Ishikawa (cell line): ENCODE data around the gene ACOX2.
A peak's percentile ranks its signal among the peaks of the same experiment; 100 is the strongest.

Experiments
- CEBPB ChIP-seq: IDR thresholded peaks from 2 replicates; pipeline ENCODE4 v1.6.1; 2012
- CREB1 ChIP-seq: IDR thresholded peaks from 2 replicates; pipeline ENCODE4 v1.6.1; 2012; ENCODE audit warnings: low read depth
- EGR1 ChIP-seq: IDR thresholded peaks from 2 replicates; pipeline ENCODE4 v1.6.1; 2012
- EP300 ChIP-seq: IDR thresholded peaks from 2 replicates; pipeline ENCODE4 v1.6.1; 2012; ENCODE audit warnings: borderline replicate concordance
- FOXM1 ChIP-seq: IDR thresholded peaks from 2 replicates; pipeline ENCODE4 v1.6.1; 2012; ENCODE audit warnings: low read depth, borderline replicate concordance
- NFIC ChIP-seq: IDR thresholded peaks from 2 replicates; pipeline ENCODE4 v1.6.1; 2012
- RAD21 ChIP-seq: IDR thresholded peaks from 2 replicates; pipeline ENCODE4 v1.6.1; 2012; ENCODE audit warnings: low read depth
- TAF1 ChIP-seq: IDR thresholded peaks from 2 replicates; pipeline ENCODE4 v1.6.1; 2012; ENCODE audit warnings: low read depth, mild to moderate bottlenecking
- TCF12 ChIP-seq: IDR thresholded peaks from 2 replicates; pipeline ENCODE4 v1.6.1; 2012; ENCODE audit warnings: low read depth
- TEAD4 ChIP-seq: IDR thresholded peaks from 2 replicates; pipeline ENCODE4 v1.6.1; 2012
- YY1 ChIP-seq: IDR thresholded peaks from 2 replicates; pipeline ENCODE4 v1.6.1; 2012; ENCODE audit warnings: low read depth
- ZBTB7A ChIP-seq: IDR thresholded peaks from 2 replicates; pipeline ENCODE4 v1.6.1; 2012; ENCODE audit warnings: low read depth
- TF ChIP-seq, protein P1 (sequence below): IDR thresholded peaks from 2 replicates; pipeline ENCODE4 v1.6.1; 2012
- TF ChIP-seq, protein P2 (sequence below): IDR thresholded peaks from 2 replicates; pipeline ENCODE4 v1.6.1; 2012; ENCODE audit warnings: low read depth, mild to moderate bottlenecking
- TF ChIP-seq, protein P3 (sequence below): IDR thresholded peaks from 2 replicates; pipeline ENCODE4 v1.6.1; 2012

The ACOX2 gene

DNA sequence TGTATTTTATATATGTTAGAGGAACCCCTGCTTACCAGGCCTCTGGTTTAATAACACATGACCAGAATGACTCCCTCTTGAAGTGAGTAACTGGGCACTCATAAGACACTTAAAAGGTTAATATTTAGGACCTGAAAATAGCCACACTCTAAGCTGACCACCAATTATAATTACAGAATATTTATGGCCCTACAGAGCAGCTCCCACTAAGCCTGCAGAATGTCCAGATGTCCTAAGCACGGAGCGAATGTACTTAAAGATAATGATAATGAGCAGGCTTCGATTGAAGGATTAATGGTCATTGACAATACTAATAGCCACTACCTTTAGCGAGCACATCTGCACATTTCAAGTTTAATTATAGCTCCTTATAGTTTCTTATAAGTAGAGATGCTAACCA is 67.9 kb downstream of the ACOX2 start:
- TF ChIP-seq RAD21 (no peak), FOXM1 (no peak), EGR1 (no peak)

DNA sequence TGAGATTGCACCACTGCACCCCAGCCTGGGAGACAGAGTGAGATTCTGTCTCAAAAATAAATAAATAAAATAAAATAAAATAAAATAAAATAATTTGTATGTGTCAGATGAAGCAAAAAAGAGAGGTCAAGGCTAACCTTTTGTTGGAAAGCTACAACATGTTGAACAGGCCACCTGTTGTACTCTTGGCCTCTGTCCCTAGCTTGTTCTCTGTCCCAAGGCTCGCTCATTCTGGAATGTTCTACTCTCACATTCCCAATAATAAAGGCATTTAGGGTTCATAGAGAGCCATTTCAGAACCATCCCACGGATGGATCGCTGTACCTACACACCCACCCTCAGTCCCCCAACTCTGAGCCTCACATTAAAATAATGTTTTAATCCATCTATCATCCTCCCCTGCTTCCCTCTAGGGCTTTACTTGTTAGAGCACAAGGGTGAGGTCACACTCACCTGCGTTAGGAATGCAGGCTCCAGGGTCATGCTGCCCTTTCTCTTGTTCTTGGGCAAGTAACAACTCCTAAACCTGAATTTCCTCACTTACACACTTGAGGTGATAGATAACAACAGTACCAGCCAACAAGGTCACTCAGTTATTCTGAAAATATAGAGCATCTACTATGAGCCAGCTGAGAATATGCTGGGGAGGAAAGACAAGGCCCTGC is 70.0 kb downstream of the ACOX2 start:
- TF ChIP-seq, protein P1, sequence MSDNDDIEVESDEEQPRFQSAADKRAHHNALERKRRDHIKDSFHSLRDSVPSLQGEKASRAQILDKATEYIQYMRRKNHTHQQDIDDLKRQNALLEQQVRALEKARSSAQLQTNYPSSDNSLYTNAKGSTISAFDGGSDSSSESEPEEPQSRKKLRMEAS: no peak
- no peak for TF ChIP-seq EGR1

DNA sequence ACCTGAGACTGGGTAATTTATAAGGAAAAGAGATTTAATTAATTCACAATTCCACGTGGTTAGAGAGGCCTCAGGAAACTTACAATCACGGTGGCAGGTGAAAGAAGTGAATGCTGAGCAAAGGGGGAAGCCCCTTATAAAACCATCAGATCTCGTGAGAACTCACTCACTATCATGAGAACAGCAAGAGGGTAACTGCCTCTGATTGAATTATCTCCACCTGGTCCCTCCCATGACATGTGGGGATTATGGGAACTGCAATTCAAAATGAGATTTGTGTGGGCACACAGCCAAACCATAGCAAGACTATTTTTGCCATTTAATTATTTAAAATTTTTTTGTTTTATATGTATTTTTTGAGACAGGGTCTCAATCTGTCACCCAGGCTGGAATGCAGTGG is 72.1 kb downstream of the ACOX2 start:
- no peak for TF ChIP-seq TCF12
- TF ChIP-seq TAF1: no peak
- no peak for TF ChIP-seq YY1
- TF ChIP-seq TEAD4: no peak
- TF ChIP-seq, protein P2, sequence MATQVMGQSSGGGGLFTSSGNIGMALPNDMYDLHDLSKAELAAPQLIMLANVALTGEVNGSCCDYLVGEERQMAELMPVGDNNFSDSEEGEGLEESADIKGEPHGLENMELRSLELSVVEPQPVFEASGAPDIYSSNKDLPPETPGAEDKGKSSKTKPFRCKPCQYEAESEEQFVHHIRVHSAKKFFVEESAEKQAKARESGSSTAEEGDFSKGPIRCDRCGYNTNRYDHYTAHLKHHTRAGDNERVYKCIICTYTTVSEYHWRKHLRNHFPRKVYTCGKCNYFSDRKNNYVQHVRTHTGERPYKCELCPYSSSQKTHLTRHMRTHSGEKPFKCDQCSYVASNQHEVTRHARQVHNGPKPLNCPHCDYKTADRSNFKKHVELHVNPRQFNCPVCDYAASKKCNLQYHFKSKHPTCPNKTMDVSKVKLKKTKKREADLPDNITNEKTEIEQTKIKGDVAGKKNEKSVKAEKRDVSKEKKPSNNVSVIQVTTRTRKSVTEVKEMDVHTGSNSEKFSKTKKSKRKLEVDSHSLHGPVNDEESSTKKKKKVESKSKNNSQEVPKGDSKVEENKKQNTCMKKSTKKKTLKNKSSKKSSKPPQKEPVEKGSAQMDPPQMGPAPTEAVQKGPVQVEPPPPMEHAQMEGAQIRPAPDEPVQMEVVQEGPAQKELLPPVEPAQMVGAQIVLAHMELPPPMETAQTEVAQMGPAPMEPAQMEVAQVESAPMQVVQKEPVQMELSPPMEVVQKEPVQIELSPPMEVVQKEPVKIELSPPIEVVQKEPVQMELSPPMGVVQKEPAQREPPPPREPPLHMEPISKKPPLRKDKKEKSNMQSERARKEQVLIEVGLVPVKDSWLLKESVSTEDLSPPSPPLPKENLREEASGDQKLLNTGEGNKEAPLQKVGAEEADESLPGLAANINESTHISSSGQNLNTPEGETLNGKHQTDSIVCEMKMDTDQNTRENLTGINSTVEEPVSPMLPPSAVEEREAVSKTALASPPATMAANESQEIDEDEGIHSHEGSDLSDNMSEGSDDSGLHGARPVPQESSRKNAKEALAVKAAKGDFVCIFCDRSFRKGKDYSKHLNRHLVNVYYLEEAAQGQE: no peak
- TF ChIP-seq NFIC: no peak

DNA sequence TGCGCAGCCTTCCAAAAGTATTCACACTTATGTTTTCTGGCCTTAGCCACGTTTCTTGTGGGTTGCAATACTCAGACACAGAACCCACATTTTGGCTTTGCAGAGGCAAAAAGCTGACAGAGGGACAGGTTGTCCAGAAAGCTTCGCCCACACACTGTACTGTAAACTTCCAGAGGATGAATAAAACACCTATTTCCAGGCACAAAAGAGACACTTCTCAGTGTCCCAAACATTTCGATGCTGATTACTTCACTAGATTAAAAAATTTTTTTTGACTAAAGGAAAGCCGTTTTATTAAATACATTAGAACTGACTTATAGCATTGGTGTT is 73.1 kb downstream of the ACOX2 start:
- TF ChIP-seq, protein P3, sequence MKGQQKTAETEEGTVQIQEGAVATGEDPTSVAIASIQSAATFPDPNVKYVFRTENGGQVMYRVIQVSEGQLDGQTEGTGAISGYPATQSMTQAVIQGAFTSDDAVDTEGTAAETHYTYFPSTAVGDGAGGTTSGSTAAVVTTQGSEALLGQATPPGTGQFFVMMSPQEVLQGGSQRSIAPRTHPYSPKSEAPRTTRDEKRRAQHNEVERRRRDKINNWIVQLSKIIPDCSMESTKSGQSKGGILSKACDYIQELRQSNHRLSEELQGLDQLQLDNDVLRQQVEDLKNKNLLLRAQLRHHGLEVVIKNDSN: no peak
- TF ChIP-seq EP300 (no peak), NFIC (no peak), RAD21 (no peak), FOXM1 (no peak), TCF12 (no peak), CREB1 (no peak), TEAD4 (no peak), CEBPB (no peak), YY1 (no peak), TAF1 (no peak), ZBTB7A (no peak), EGR1 (no peak)
- TF ChIP-seq, protein P2: no peak
- TF ChIP-seq, protein P1: no peak

DNA sequence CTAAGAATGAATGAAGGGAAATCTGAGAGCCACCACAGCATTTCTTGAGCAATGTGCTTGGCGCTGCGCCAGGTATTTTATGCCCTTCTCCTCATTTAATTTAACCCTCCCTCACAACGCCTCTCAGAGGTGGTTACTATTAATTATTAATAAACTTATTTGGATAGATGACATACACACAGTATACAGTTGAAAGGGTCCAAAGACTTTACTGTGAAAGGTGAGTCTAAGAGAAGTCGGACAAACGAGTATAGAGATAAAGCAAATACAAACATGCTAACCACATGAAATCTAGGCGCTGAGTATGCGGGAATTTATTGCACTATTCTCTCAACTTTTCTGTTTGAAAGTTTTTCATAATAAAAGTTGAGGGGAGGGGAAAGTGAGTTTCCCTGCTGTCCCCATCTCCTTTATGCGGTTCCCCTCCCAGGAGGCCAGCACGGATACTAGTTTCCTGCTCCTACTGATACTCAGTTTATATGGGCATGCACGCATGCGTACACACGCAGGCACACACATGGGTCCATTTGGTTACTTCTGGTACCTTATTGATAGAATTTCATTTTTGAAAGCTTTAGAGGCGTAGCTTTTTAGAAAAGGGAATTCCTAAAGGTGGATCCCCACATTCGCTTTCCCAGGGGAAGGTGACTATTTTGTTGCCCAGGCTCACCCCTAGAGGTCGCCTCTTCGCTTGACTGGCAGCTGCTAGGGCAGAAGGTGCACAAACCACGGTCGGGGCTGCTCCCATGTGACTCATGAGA is 73.6 kb downstream of the ACOX2 start:
- TF ChIP-seq TAF1: no peak
- TF ChIP-seq TCF12: no peak
- TF ChIP-seq EP300: no peak
- TF ChIP-seq TEAD4: 0 out of 2 replicates have a peak, but pooled peaks have one; percentile 28
- no peak for TF ChIP-seq FOXM1
- TF ChIP-seq, protein P2: no peak
- no peak for TF ChIP-seq EGR1
- TF ChIP-seq CEBPB: peak; percentile 92
- TF ChIP-seq CREB1: no peak
- TF ChIP-seq RAD21: peak; percentile 85
- no peak for TF ChIP-seq YY1
- TF ChIP-seq NFIC: peak; percentile 86
- TF ChIP-seq, protein P3: peak; percentile 82
- no peak for TF ChIP-seq ZBTB7A
- TF ChIP-seq, protein P1: peak; percentile 74
